HG02885 (cell line): ENCODE data around the gene NDOR1.

ENCODE experiments used
- ATAC-seq: cut with Tn5 transposase; IDR thresholded peaks from one replicate; pipeline ENCODE4 v1.9.1; 2021; ENCODE audit warnings: mild to moderate bottlenecking; ENCODE audit not compliant: unreplicated experiment, poor library complexity

Gene NDOR1

GRCh38 chr9:137205126-137206069, at the start of gene NDOR1, which contains the start of gene TMEM203:
Gene NDOR1 (plus strand): TSS chr9:137205700. CDS start chr9:137205778, 78 bp downstream.
Gene TMEM203 (minus strand): TSS chr9:137205648. CDS start chr9:137205414, 234 bp downstream.
- peak; percentile 57 for ATAC-seq

GRCh38 chr9:137156567-137157375, 48.7 kb upstream of the NDOR1 start:
- no peak for ATAC-seq

GRCh38 chr9:137157618-137158415, 47.7 kb upstream of the NDOR1 start:
- no peak for ATAC-seq

GRCh38 chr9:137158625-137159024, 46.9 kb upstream of the NDOR1 start:
- ATAC-seq: no peak

- no peak for ATAC-seq
Observed at GRCh38 chr9:137159105-137160053, 46.1 kb upstream of the NDOR1 start.

GRCh38 chr9:137160054-137160425, 45.5 kb upstream of the NDOR1 start:
- ATAC-seq: no peak

GRCh38 chr9:137160716-137161557, 44.6 kb upstream of the NDOR1 start:
- no peak for ATAC-seq

GRCh38 chr9:137161558-137162486, 43.7 kb upstream of the NDOR1 start:
- ATAC-seq: no peak

GRCh38 chr9:137162505-137163364, 42.8 kb upstream of the NDOR1 start:
- no peak for ATAC-seq

GRCh38 chr9:137163365-137163715, 42.2 kb upstream of the NDOR1 start:
- ATAC-seq: no peak

- ATAC-seq: no peak
Observed at GRCh38 chr9:137163805-137164204, 41.7 kb upstream of the NDOR1 start.

- no peak for ATAC-seq
Observed at GRCh38 chr9:137164370-137165249, 40.9 kb upstream of the NDOR1 start.

GRCh38 chr9:137165250-137165836, 40.2 kb upstream of the NDOR1 start:
- no peak for ATAC-seq

GRCh38 chr9:137166380-137167229, 38.9 kb upstream of the NDOR1 start:
- ATAC-seq: no peak
